Body of pancreas (tissue), 4 donors: Measurements from ENCODE around the gene PDE1A. TPM values are rescaled to one million over a fixed set of nuclear protein-coding genes. Genes with fewer than 3 reads are reported as not detected.

ENCODE experiments used
- ATAC-seq: fragments of 150-250 bp; one replicate; pipeline ENCODE4 v1.9.1; 2016
- DNase-seq, 4 donors: peaks; one replicate each; pipeline ENCODE4 v3.0.0-alpha.2; 2019
- H3K27ac ChIP-seq, 4 donors: fragments of 200-600 bp; sonication (generic); 1 replicate in 3 of 4; 2 replicates in 1 of 4; pipeline versions ENCODE4 v1.5.1 to v1.6.1; 2016 to 2019; ENCODE audit warnings: mild to moderate bottlenecking in 1 of 4, mixed read lengths in 1 of 4, moderate library complexity in 1 of 4
- H3K27me3 ChIP-seq, 2 donors: fragments of 200-600 bp; sonication (generic); one replicate each; pipeline ENCODE4 v1.6.0; 2016; ENCODE audit warnings: mild to moderate bottlenecking in 1 of 2
- H3K36me3 ChIP-seq, 2 donors: fragments of 200-600 bp; sonication (generic); replicated peaks in 1 of 2; 2 replicates each; pipeline ENCODE4 v1.5.1; 2016; ENCODE audit warnings: low read depth in 2 of 2; ENCODE audit not compliant: insufficient read depth in 1 of 2
- H3K4me1 ChIP-seq: fragments of 200-600 bp; sonication (generic); one replicate; pipeline ENCODE4 v1.6.0; 2016
- H3K4me3 ChIP-seq, 2 donors: fragments of 200-600 bp; sonication (generic); 1 replicate in 1 of 2; 2 replicates in 1 of 2; pipeline ENCODE4 v1.5.1; 2016 to 2019
- H3K9me3 ChIP-seq, 3 donors: fragments of 200-600 bp; sonication (generic); 1 replicate in 2 of 3; 2 replicates in 1 of 3; pipeline ENCODE4 v1.5.1; 2016
- CTCF ChIP-seq, 7 experiments: fragments of 450-650 bp in 4 of 7; fragments of 200-600 bp in 3 of 7; sonication (generic) in 3 of 7; IDR thresholded peaks; one replicate each; pipeline ENCODE4 v1.5.1; 2016 to 2019; ENCODE audit warnings: antibody characterized with exemption in 7 of 7
- POLR2A ChIP-seq, 3 donors: fragments of 450-650 bp; IDR thresholded peaks; one replicate each; pipeline ENCODE4 v1.6.1; 2016; ENCODE audit warnings: antibody characterized with exemption in 3 of 3, mild to moderate bottlenecking in 2 of 3
- WGBS, 2 donors: methylation state at CpG; one replicate each; pipeline ENCODE4 v1.1.5; 2017; 5-methylcytosine and 5-hydroxymethylcytosine counted together
- intact Hi-C: fragments of 100-400 bp; cut with DNase I; formaldehyde crosslinking; loops from one replicate; pipeline ENCODE4 v1.15.1; 2023
- total RNA-seq, 2 donors: library from RNA; depleted of rRNA; stranded (reverse); fragments of >200 nt; gene quantifications; one replicate each; pipeline ENCODE4 v1.1.0, GENCODE V29; 2016

Gene PDE1A
- total RNA-seq, 2 donors from 2014 or later = 4.0 to 4.2 TPM

GRCh38 chr2:182181381-182181780, 245.5 kb downstream of the PDE1A start:
- DNase-seq = no peak
- WGBS, 2 donors = 42 to 72% methylated on average over 3 of the region's 3 CpGs
- H3K27me3 ChIP-seq = no peaks in the 10 kb centered on the region
- no peak overlapping the region for H3K4me3 ChIP-seq
- H3K4me1 ChIP-seq = no peaks in the 10 kb centered on the region
- TF ChIP-seq CTCF (IDR thresholded peaks at IDR 0.05) = no peak
- TF ChIP-seq POLR2A (IDR thresholded peaks at IDR 0.05) = no peak
- no peak overlapping the region for H3K27ac ChIP-seq
- intact Hi-C loops = loop anchor here (5.0 kb wide), 1 partner anchor 471 kb away; no protein-coding TSS in a partner anchor
- no peak for ATAC-seq
- H3K36me3 ChIP-seq = no peaks in the 10 kb centered on the region
- no peaks in the 10 kb centered on the region for H3K9me3 ChIP-seq

- ATAC-seq (no peak), DNase-seq (no peak)
- TF ChIP-seq POLR2A (IDR thresholded peaks at IDR 0.05) (no peak), CTCF (IDR thresholded peaks at IDR 0.05) (no peak)
- no peaks in the 10 kb centered on the region for H3K27me3 ChIP-seq
- no peaks in the 10 kb centered on the region for H3K36me3 ChIP-seq
- H3K27ac ChIP-seq = no peak overlapping the region
- H3K4me1 ChIP-seq = no peaks in the 10 kb centered on the region
- no peak overlapping the region for H3K4me3 ChIP-seq
- no peaks in the 10 kb centered on the region for H3K9me3 ChIP-seq
- intact Hi-C loops = no loop called here
Measured at GRCh38 chr2:182179176-182179575, 247.7 kb downstream of the PDE1A start.

GRCh38 chr2:182173944-182174622, 252.8 kb downstream of the PDE1A start:
- H3K27me3 ChIP-seq = no peaks in the 10 kb centered on the region
- H3K9me3 ChIP-seq = no peaks in the 10 kb centered on the region
- no peaks in the 10 kb centered on the region for H3K4me1 ChIP-seq
- intact Hi-C loops = no loop called here
- ATAC-seq (no peak), DNase-seq (no peak)
- H3K4me3 ChIP-seq = no peak overlapping the region
- no peaks in the 10 kb centered on the region for H3K36me3 ChIP-seq
- no peak for TF ChIP-seq POLR2A (IDR thresholded peaks at IDR 0.05)
- TF ChIP-seq CTCF (IDR thresholded peaks at IDR 0.05) = no peak
- WGBS, 2 donors = 44 to 46% methylated on average over 5 of the region's 5 CpGs
- H3K27ac ChIP-seq = no peak overlapping the region

- Histone ChIP-seq H3K27ac (no peak overlapping the region), H3K4me3 (no peak overlapping the region), H3K36me3 (no peaks in the 10 kb centered on the region), H3K27me3 (no peaks in the 10 kb centered on the region), H3K4me1 (no peaks in the 10 kb centered on the region), H3K9me3 (no peaks in the 10 kb centered on the region)
- no peak for ATAC-seq
- intact Hi-C loops = no loop called here
- WGBS, 2 donors = 81 to 82% methylated on average over 3 of the region's 3 CpGs
- DNase-seq = no peak
- TF ChIP-seq POLR2A (IDR thresholded peaks at IDR 0.05) (no peak), CTCF (IDR thresholded peaks at IDR 0.05) (no peak)
Measured at GRCh38 chr2:182170341-182170740, 256.5 kb downstream of the PDE1A start.

GRCh38 chr2:182167882-182168281, 259.0 kb downstream of the PDE1A start:
- ATAC-seq (no peak), DNase-seq (no peak)
- Histone ChIP-seq H3K4me1 (no peaks in the 10 kb centered on the region), H3K27me3 (no peaks in the 10 kb centered on the region), H3K36me3 (no peaks in the 10 kb centered on the region), H3K27ac (no peak overlapping the region), H3K9me3 (no peaks in the 10 kb centered on the region), H3K4me3 (no peak overlapping the region)
- WGBS, 2 donors = 77% methylated on average over 4 of the region's 4 CpGs
- TF ChIP-seq POLR2A (IDR thresholded peaks at IDR 0.05) (no peak), CTCF (IDR thresholded peaks at IDR 0.05) (no peak)
- intact Hi-C loops = no loop called here
